Mesendoderm (in vitro differentiated cells): Measurements from ENCODE around the gene CAND2.

Experiments used
- DNase-seq: peaks from one replicate; pipeline ENCODE4 v3.0.0; 2013
- H2AK5ac ChIP-seq: 2 replicates; pipeline ENCODE4 v1.6.1; 2013; ENCODE audit warnings: low read length, inconsistent platforms
- H2BK120ac ChIP-seq: 2 replicates; pipeline ENCODE4 v1.6.1; 2013; ENCODE audit warnings: low read depth, mild to moderate bottlenecking, low read length, moderate library complexity, mixed read lengths
- H2BK15ac ChIP-seq: replicated peaks from 2 replicates; pipeline ENCODE4 v1.6.1; 2013; ENCODE audit warnings: low read depth, mild to moderate bottlenecking, moderate library complexity
- H2BK5ac ChIP-seq: 2 replicates; pipeline ENCODE4 v1.6.1; 2013; ENCODE audit warnings: low read length, inconsistent platforms
- H3K18ac ChIP-seq: 2 replicates; pipeline ENCODE4 v1.6.1; 2013; ENCODE audit warnings: mild to moderate bottlenecking, low read length, mixed read lengths
- H3K23ac ChIP-seq: one replicate; pipeline ENCODE4 v1.6.1; 2013; ENCODE audit warnings: low read length
- H3K27ac ChIP-seq: 2 replicates; pipeline ENCODE4 v1.5.1; 2013; ENCODE audit warnings: low read depth, mild to moderate bottlenecking, inconsistent platforms, low read length, moderate library complexity
- H3K27me3 ChIP-seq: 2 replicates; pipeline ENCODE4 v1.6.1; 2013; ENCODE audit warnings: low read length, control low read depth, mild to moderate bottlenecking, inconsistent platforms; ENCODE audit not compliant: insufficient read depth, poor library complexity
- H3K36me3 ChIP-seq: 2 replicates; pipeline ENCODE4 v1.6.1; 2013; ENCODE audit warnings: low read length, inconsistent platforms; ENCODE audit not compliant: control insufficient read depth, insufficient read depth
- H3K4ac ChIP-seq: one replicate; pipeline ENCODE4 v1.6.1; 2013; ENCODE audit warnings: low read depth, mild to moderate bottlenecking, low read length, moderate library complexity
- H3K4me1 ChIP-seq: 2 replicates; pipeline ENCODE4 v1.6.1; 2013; ENCODE audit warnings: low read depth, low read length, inconsistent platforms; ENCODE audit not compliant: control insufficient read depth
- H3K4me2 ChIP-seq: 2 replicates; pipeline ENCODE4 v1.6.1; 2013; ENCODE audit warnings: low read length
- H3K4me3 ChIP-seq: 2 replicates; pipeline ENCODE4 v1.5.1; 2013; ENCODE audit warnings: mild to moderate bottlenecking, low read length
- H3K56ac ChIP-seq: one replicate; pipeline ENCODE4 v1.6.1; 2013; ENCODE audit warnings: low read length
- H3K79me1 ChIP-seq: 2 replicates; pipeline ENCODE4 v1.6.1; 2013; ENCODE audit warnings: low read length, inconsistent platforms
- H3K79me2 ChIP-seq: 2 replicates; pipeline ENCODE4 v1.6.1; 2013; ENCODE audit warnings: mild to moderate bottlenecking, low read length; ENCODE audit not compliant: control insufficient read depth, insufficient read depth
- H3K9ac ChIP-seq: 2 replicates; pipeline ENCODE4 v1.6.1; 2013; ENCODE audit warnings: low read length, inconsistent platforms
- H4K5ac ChIP-seq: one replicate; pipeline ENCODE4 v1.6.1; 2013; ENCODE audit warnings: low read length
- H4K8ac ChIP-seq: one replicate; pipeline ENCODE4 v1.6.1; 2013; ENCODE audit warnings: low read depth, mild to moderate bottlenecking, control low read depth, low read length, moderate library complexity
- WGBS: extraction: QIAGEN DNeasy Blood & Tissue Kit; methylation state at CpG from one replicate; pipeline ENCODE4 v1.1.7; 2013; ENCODE audit warnings: low lambda C conversion rate, missing lambda C conversion rate; ENCODE audit not compliant: insufficient coverage; ENCODE audit errors: extremely low coverage; 5-methylcytosine and 5-hydroxymethylcytosine counted together

Gene CAND2

GRCh38 chr3:12766541-12766940 is 29.9 kb upstream of the CAND2 start:
- Histone ChIP-seq H4K5ac (no peak overlapping the region), H3K36me3 (no peaks in the 10 kb centered on the region), H3K18ac (no peak overlapping the region), H3K27ac (no peak overlapping the region), H3K79me1 (no peaks in the 10 kb centered on the region), H3K23ac (no peak overlapping the region), H3K27me3 (no peaks in the 10 kb centered on the region), H3K56ac (no peak overlapping the region), H2BK15ac (no peak overlapping the region), H3K4me2 (no peak overlapping the region), H3K4me3 (no peak overlapping the region), H2BK5ac (no peak overlapping the region), H3K9ac (no peak overlapping the region), H3K4me1 (no peaks in the 10 kb centered on the region), H4K8ac (no peak overlapping the region), H3K79me2 (no peaks in the 10 kb centered on the region), H2AK5ac (no peak overlapping the region), H3K4ac (no peak overlapping the region), H2BK120ac (no peak overlapping the region)
- DNase-seq, result no peak
- no CpG with 5 or more reads among the region's 6 CpGs for WGBS

GRCh38 chr3:12768579-12769527 is 27.6 kb upstream of the CAND2 start:
- H2BK5ac ChIP-seq, result no peak overlapping the region
- H2AK5ac ChIP-seq, result no peak overlapping the region
- H3K4me1 ChIP-seq, result no peaks in the 10 kb centered on the region
- no peaks in the 10 kb centered on the region for H3K27me3 ChIP-seq
- no peaks in the 10 kb centered on the region for H3K36me3 ChIP-seq
- peak overlapping the region; percentile 34 for H3K9ac ChIP-seq
- no peak overlapping the region for H3K18ac ChIP-seq
- DNase-seq, result peak; percentile 43
- H3K4me2 ChIP-seq, result no peak overlapping the region
- H3K79me1 ChIP-seq, result no peaks in the 10 kb centered on the region
- peak overlapping the region; percentile 49 for H3K56ac ChIP-seq
- H2BK15ac ChIP-seq, result no peak overlapping the region
- H2BK120ac ChIP-seq, result no peak overlapping the region
- H3K23ac ChIP-seq, result no peak overlapping the region
- no peak overlapping the region for H3K4me3 ChIP-seq
- no peak overlapping the region for H3K4ac ChIP-seq
- H4K8ac ChIP-seq, result no peak overlapping the region
- no peak overlapping the region for H3K27ac ChIP-seq
- H3K79me2 ChIP-seq, result no peaks in the 10 kb centered on the region
- WGBS, result no CpG with 5 or more reads among the region's 54 CpGs
- H4K5ac ChIP-seq, result no peak overlapping the region

GRCh38 chr3:12769761-12770160 is 26.7 kb upstream of the CAND2 start:
- no peaks in the 10 kb centered on the region for H3K27me3 ChIP-seq
- no peak overlapping the region for H3K4me3 ChIP-seq
- H3K4me1 ChIP-seq, result no peaks in the 10 kb centered on the region
- H3K27ac ChIP-seq, result no peak overlapping the region
- H2AK5ac ChIP-seq, result no peak overlapping the region
- H3K79me2 ChIP-seq, result no peaks in the 10 kb centered on the region
- DNase-seq, result no peak
- no peak overlapping the region for H4K8ac ChIP-seq
- H3K56ac ChIP-seq, result no peak overlapping the region
- no peaks in the 10 kb centered on the region for H3K36me3 ChIP-seq
- no peak overlapping the region for H3K4me2 ChIP-seq
- no peak overlapping the region for H3K9ac ChIP-seq
- H4K5ac ChIP-seq, result no peak overlapping the region
- WGBS, result no CpG with 5 or more reads among the region's 2 CpGs
- H2BK120ac ChIP-seq, result no peak overlapping the region
- H3K18ac ChIP-seq, result no peak overlapping the region
- no peak overlapping the region for H3K4ac ChIP-seq
- no peak overlapping the region for H2BK5ac ChIP-seq
- no peaks in the 10 kb centered on the region for H3K79me1 ChIP-seq
- no peak overlapping the region for H3K23ac ChIP-seq
- H2BK15ac ChIP-seq, result no peak overlapping the region

GRCh38 chr3:12771236-12771635 is 25.2 kb upstream of the CAND2 start:
- no peaks in the 10 kb centered on the region for H3K4me1 ChIP-seq
- no CpG with 5 or more reads among the region's 9 CpGs for WGBS
- no peak overlapping the region for H3K56ac ChIP-seq
- no peak overlapping the region for H3K18ac ChIP-seq
- H3K27me3 ChIP-seq, result no peaks in the 10 kb centered on the region
- no peak overlapping the region for H2BK15ac ChIP-seq
- H4K5ac ChIP-seq, result no peak overlapping the region
- no peaks in the 10 kb centered on the region for H3K79me1 ChIP-seq
- no peak overlapping the region for H4K8ac ChIP-seq
- H2BK5ac ChIP-seq, result no peak overlapping the region
- H2AK5ac ChIP-seq, result no peak overlapping the region
- no peaks in the 10 kb centered on the region for H3K36me3 ChIP-seq
- H3K4ac ChIP-seq, result no peak overlapping the region
- no peak overlapping the region for H3K4me3 ChIP-seq
- DNase-seq, result no peak
- no peak overlapping the region for H3K23ac ChIP-seq
- H3K27ac ChIP-seq, result no peak overlapping the region
- no peak overlapping the region for H2BK120ac ChIP-seq
- H3K4me2 ChIP-seq, result no peak overlapping the region
- H3K79me2 ChIP-seq, result no peaks in the 10 kb centered on the region
- no peak overlapping the region for H3K9ac ChIP-seq

- no peak overlapping the region for H3K23ac ChIP-seq
- no peak overlapping the region for H3K18ac ChIP-seq
- H2AK5ac ChIP-seq, result no peak overlapping the region
- no peak overlapping the region for H2BK5ac ChIP-seq
- no peak overlapping the region for H4K5ac ChIP-seq
- no peak overlapping the region for H2BK120ac ChIP-seq
- H4K8ac ChIP-seq, result no peak overlapping the region
- H3K79me1 ChIP-seq, result no peaks in the 10 kb centered on the region
- no peak overlapping the region for H2BK15ac ChIP-seq
- H3K4me3 ChIP-seq, result no peak overlapping the region
- no peak overlapping the region for H3K27ac ChIP-seq
- H3K36me3 ChIP-seq, result no peaks in the 10 kb centered on the region
- H3K9ac ChIP-seq, result no peak overlapping the region
- H3K4me1 ChIP-seq, result no peaks in the 10 kb centered on the region
- H3K56ac ChIP-seq, result no peak overlapping the region
- no peak overlapping the region for H3K4me2 ChIP-seq
- WGBS, result no CpG with 5 or more reads among the region's 5 CpGs
- no peak overlapping the region for H3K4ac ChIP-seq
- H3K79me2 ChIP-seq, result no peaks in the 10 kb centered on the region
- no peak for DNase-seq
- H3K27me3 ChIP-seq, result no peaks in the 10 kb centered on the region
Measured at GRCh38 chr3:12772462-12772861, 24.0 kb upstream of the CAND2 start.
